Measurements from ENCODE around the gene C11orf91.

DNA sequence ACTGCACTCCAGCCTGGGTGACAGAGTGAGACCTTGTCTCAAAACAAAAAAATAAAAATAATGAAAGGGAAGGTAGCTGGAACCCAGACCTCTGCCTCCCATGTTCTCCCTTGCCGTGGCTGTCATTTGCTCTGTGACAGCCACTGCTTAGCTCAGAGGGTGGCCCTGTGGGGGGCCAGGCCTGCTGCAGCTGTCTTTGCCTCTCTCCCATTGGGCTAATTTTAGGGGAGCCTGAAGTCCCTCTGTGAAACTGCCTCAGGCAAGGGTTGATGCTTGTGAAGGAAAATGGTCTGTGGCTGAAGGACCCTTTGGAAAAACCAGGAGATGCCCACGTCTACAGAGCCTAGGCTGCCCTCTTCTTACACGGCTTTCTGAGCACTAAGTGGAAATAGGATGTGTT is 42.9 kb downstream of the C11orf91 start:
- TF ChIP-seq, protein P1, sequence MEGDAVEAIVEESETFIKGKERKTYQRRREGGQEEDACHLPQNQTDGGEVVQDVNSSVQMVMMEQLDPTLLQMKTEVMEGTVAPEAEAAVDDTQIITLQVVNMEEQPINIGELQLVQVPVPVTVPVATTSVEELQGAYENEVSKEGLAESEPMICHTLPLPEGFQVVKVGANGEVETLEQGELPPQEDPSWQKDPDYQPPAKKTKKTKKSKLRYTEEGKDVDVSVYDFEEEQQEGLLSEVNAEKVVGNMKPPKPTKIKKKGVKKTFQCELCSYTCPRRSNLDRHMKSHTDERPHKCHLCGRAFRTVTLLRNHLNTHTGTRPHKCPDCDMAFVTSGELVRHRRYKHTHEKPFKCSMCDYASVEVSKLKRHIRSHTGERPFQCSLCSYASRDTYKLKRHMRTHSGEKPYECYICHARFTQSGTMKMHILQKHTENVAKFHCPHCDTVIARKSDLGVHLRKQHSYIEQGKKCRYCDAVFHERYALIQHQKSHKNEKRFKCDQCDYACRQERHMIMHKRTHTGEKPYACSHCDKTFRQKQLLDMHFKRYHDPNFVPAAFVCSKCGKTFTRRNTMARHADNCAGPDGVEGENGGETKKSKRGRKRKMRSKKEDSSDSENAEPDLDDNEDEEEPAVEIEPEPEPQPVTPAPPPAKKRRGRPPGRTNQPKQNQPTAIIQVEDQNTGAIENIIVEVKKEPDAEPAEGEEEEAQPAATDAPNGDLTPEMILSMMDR (IDR thresholded peaks at IDR 0.05) = no peak
- no peak for TF ChIP-seq EP300 (IDR thresholded peaks at IDR 0.05)
- no peak for TF ChIP-seq POLR2A (IDR thresholded peaks at IDR 0.05; ENCODE audit: low read depth)
- no peak for TF ChIP-seq POLR2AphosphoS5 (IDR thresholded peaks at IDR 0.05)

Data from esophagus muscularis mucosa (tissue), 4 donors.